Stimulated activated CD8-positive, alpha-beta memory T cell treated with anti-CD3 and anti-CD28 coated beads, Interleukin-2, amount 100 ng/mL, for 48 hours (primary cell): ENCODE data around the gene OR7D2.
"Not testable (repeated sequence)": the region's sequence is repeated elsewhere in the genome, so short reads cannot be mapped to it uniquely, and the experiment has no call there.

ENCODE experiments used
- DNase-seq, 2 donors: peaks; one replicate each; pipeline ENCODE4 v3.0.0-alpha.2; 2020; ENCODE audit warnings: low read depth in 2 of 2

OR7D2 gene

DNA sequence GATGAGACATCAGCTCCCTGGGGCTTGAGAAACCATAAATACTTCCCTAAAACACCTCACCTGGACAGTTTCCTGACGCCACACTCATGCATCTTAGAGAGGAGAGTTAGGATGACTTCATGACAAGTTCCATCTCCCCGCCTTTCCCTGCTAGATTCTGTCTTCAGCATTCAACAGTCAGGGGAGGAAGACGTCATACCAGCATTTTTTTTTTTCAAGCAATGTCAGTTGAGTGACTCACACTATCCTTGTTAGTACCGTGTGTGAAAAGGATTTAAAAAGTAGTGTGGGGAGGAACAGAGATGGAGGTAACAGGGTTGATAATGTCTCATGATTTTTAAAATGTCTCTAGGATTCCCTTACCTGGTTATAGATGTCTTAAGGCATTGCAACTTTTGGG, at the start of gene OR7D2:
TSS of gene OR7D2 (plus strand) at position 79 of the 400 bp plus-strand sequence. CDS start 6,803 bp downstream, outside the sequence.
- DNase-seq, result no peak

DNA sequence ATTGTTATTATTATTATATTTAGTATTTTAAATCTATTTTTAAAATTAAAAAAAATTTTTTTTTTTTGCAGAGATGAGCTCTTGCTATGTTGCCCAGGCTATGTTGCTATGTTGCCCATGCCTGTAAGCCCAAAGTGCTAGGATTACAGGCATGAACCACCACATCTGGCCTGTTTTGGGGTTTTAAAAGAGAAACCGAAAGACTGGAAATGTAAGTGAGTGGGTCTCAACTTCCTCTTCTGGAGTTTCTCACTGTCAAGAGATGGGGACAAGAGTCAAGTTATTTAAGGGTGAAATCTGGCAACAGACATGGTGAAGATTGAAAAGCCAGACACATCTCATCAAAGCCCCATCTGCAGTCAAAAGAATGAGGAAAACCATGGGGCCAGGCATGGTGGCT, 47.8 kb upstream of the OR7D2 start:
- DNase-seq, result no peak

DNA sequence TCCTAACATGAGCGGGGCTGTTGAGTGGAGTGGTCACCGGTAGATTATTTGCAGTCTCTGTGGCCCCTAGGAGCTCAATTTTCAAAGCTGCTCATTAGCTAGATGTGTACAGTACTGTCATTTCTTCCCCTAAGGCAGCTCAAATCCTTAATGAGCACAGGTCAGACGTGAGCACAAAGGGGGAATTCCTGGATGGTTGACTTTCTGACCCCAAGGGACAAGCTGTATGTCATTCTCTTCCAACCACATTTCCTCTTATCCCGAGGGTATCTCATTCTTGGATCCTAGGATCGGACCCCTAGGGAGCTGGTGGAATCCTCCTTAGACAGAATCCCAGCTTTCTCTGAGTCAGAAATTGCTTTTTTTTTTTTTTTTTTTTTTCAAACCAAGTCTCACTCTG, 46.4 kb upstream of the OR7D2 start:
- no peak for DNase-seq

DNA sequence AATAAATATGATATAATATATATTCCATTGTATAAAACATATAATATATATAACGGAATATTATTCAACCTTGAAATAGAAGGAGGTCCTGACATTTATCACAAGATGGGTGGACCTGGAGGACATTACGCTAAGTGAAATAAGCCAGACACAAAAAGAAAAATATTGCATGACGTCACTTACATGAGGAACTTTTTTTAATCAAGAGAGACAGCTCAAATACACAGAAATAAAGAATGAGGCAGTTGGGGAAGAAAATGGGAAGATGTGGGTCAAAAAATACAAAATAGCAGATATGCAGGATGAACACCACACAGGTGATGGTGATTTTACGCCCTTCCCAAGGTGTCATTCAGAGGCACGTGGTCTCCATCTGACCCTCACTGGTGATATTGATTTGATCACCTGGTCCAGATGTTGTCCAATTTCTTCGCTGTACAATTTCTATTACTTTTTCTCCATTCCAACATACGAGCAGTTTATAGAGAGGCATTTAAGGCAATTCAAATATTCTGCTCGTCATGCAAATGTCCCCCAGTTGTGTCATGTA, 39.1 kb upstream of the OR7D2 start:
- no peak for DNase-seq

DNA sequence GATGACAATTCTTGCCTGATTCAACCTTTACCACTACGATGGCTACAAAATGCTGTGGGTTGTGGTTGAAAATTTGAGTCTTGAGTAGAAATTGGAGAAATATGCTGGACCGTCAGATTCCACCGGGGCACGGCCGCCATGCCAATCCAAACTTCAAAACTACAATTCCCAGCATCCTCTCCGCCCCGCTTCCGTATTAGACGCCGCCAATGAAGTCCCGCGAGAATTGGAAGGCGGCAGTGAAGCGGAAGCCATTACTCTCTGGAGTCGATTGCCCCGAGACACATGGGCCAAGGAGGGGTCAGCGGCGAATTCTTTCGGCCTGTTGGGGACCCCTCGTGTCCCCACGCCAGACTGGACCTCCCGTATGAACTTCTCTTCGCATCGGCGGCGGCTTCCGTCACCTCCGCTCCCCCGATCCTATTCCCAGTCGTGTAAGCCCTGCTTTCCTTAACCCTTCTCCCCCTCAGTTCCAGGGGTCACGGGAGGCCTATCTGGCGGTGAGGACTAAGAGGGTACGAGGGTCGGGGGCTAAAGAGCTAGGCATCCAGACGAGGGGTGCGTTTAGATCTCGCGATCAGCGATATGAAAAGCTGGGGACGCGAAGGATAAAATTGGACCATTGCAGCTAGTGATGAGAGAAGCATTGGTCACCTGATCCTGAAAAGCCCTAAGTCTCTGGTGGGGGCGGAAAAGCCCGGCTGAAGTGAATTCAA, 38.5 kb upstream of the OR7D2 start, which contains the start of gene ZNF317:
TSS of gene ZNF317 (plus strand) at position 239 of the 716 bp plus-strand sequence. CDS start 15,620 bp downstream, outside the sequence.
- peak; percentile 76 to 82 for DNase-seq

DNA sequence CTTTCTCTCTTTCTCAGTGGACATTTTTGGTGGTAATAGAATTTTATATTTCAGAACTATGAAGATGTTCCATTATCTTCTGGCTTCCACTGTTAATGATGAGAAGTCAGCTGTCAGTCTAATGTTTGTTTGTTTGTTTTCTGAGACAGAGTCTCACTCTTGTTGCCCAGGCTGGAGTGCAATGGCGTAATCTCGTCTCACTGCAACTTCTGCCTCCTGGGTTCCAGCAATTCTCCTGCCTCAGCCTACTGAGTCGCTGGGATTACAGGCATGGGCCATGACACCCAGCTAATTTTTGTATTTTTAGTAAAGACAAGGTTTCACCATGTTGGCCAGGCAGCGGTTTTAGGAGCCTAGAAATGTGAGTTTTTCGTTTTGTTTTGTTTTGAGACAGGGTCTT, 33.9 kb upstream of the OR7D2 start:
- DNase-seq, result no peak

DNA sequence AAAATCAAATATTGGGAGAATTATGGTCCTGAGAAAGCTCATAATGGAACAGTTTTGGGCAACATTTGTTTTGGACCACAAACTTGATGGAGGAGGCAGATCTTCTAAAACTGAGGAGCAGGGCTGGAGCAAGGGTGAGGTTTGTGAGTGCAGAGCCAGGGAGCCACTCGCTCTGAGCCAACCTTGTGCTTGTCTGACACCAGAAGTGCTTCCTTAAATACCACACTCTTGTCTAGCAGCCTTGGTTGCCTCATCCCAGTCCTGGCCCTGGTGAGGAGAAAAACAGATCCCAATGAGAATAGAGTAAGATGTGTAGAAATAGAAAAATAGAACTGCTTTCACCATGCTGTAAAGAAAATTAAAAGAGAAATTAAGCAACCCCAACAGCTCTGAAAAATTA, 31.9 kb upstream of the OR7D2 start:
- DNase-seq, result no peak

DNA sequence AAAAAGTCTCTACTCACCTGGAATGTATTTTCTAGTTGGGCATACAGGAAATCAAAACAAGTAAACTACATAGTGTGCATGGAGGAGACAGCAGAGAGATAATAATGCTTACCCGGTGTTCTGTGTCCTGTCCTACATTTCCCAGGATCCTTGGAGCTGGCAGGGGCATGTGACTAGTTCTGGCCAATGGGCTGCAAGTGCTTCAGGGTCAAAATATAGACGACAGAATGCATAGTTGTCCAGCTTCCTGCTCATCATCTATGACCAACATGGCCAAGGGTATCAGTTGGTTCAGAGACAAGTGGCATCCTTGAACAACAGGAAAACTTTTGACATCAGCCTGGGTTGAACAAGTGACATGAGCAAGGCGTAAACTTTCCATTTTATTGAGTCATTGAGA, 30.1 kb upstream of the OR7D2 start:
- DNase-seq, result no peak

DNA sequence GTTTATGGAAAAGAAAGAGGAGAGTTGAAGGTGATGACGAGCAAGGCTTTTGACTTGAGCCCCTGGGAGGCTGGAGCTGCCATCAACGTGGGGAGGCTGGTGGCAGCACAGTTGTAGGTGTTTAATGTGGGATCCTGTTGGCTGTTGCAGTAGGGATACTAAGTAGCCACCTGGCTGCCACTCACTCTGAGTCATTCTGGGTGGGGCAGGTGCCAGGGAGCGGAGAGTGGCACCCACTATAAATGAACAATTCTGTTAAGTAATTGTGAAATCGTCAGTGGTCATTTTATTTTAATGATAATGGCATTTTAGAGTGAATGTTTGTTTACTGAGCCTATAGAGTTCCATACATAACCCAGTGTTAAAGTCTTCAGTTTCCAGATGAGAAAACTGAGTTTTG, 28.8 kb upstream of the OR7D2 start:
- no peak for DNase-seq

DNA sequence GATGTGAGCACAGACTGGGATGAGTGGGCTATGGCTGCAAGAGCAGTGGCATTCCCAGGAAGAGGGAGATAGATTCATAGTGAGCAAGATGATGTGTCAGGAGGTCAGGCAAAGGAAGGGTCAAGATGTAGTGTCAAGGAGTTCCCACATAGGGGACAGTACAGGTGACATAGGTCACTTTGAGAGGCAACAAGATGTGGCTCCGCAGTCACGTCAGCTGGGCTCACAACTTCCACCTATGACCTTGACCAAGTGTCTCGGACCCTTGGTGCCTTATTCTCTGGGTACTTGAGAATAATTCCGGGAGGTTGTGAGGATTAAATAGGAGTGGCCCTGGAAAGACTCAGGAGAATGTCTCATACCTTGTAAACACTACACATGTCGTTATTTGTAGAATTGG, 28.1 kb upstream of the OR7D2 start:
- DNase-seq, result no peak

DNA sequence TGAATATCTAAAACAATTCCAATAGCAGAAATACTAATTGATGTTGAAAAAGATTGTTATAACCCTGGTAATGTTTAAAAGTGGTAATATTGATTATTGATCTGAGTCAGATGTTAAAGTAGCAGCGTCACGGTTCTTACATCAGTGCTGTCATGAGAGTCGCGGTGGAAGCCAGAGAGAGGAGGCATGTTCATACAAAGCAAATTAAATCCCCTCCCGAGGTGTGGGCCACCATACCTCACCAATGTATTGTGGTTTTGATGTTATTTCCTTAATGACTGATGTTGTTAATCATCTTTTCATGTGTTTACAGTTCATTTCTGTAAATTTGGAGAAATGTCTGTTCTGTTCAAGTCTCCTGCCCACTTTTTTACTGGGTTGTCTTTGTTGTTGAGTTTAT, 27.4 kb upstream of the OR7D2 start:
- DNase-seq, result no peak

DNA sequence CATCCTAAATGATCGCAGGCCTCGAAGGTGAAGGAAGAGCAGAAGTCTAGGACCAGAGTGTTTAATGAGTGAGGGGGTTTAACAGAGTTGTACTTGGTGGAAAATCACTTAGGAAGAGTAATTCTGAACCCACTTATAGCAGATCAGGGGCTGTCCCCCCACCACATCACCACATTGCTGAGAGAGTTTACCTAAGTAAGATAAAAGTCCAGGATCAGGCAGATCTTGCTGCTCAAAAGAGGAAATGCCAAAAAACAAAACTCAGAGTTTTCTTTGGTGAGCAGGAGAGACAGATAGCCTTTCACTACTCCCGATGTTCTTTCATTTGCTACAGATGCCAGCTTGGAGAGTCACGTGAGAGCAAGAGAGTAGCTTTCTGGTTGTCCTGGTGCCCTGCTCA, 23.2 kb upstream of the OR7D2 start:
- no peak for DNase-seq

DNA sequence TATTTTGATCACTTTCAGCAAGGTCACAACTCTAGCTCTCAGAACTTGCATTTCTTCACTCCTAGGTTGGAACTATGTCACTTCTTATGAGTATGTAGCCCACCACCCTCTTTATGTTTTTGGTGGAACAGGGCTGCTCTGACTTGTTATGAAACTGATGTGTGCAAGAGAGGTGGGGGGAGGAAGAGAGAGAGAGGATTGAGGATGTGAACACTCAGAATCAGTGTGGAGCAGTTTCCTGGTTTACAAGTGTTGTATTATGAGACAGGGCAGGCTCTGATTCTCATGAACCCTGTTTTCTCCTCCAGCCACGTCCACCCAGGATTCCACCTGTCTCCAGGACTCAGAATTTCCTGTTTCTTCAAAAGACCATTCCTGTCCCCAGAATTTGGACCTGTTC, 22.5 kb upstream of the OR7D2 start:
- no peak for DNase-seq

DNA sequence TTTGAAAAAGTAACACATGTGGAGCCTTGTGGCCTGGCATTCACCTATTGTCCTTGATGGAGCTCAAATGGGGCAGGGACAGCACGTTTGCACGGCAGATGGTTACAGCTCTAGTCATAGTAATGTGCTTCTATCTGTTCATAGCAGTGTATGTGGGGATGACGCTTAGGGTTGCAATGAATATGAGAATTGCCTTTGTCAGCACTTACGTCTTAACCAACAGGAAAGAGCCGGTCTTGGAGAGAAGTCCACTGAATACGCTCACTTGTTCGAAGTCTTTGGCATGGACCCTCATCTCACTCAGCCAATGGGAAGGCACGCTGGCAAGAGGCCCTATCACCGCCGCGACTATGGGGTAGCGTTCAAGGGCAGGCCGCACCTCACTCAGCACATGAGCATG, 18.9 kb upstream of the OR7D2 start:
- DNase-seq, result no peak

DNA sequence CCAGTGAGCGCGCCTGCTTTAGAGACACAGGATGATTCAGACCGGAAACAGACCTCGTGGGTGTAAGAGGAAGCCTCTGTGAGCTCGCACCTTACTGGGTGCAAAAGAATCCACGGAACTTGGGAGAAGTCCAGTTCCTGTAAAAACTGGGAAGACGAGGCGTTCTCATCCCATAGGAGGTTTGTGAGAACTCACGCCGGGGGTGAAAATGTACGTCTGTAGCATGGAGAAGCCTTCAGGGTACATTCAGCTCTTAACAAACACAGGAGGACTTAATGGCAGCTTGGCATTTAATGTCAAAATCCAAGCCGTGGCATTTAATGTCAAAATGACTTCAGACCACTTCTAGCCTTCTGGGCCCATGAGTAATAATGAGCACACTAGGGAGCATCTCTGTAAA, 17.4 kb upstream of the OR7D2 start:
- DNase-seq, result no peak

DNA sequence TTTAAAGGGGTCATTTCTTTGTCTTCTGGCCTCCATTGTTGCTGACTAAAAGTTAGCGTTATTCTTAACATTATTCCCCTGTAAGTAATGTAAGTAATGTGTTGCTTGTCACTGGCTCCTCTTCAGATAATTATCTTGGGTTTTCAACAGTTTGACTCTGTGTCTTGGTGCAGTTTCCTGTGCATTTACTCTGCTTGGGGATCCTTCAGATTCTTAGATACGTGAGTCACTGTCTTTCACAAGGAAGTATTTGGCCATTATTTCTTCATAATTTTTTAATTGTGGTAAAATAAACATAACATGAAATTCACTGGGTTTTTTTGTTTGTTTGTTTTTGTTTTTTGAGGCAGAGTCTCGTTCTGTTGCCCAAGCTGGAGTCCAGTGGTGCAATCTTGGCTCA, 13.5 kb upstream of the OR7D2 start:
- no peak for DNase-seq

DNA sequence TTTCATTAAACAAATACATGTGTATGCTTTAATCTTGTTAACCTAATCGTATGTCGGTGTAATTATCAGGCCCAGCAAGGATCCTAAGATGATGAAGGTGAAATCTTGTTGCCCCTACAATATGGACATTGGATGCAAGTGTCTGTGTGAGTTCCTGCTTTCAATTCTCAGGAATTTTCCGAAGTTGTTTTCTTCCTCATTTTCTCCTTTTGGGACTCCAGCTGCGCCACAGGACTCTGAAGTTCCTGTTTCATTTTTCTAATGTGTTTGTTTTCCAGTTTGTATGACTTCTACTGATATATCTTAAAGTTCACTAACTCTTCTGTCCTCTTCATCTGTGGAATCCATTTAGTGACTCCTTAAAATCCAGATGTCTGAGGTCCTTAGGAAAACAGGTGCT, 11.9 kb upstream of the OR7D2 start:
- DNase-seq, result no peak

DNA sequence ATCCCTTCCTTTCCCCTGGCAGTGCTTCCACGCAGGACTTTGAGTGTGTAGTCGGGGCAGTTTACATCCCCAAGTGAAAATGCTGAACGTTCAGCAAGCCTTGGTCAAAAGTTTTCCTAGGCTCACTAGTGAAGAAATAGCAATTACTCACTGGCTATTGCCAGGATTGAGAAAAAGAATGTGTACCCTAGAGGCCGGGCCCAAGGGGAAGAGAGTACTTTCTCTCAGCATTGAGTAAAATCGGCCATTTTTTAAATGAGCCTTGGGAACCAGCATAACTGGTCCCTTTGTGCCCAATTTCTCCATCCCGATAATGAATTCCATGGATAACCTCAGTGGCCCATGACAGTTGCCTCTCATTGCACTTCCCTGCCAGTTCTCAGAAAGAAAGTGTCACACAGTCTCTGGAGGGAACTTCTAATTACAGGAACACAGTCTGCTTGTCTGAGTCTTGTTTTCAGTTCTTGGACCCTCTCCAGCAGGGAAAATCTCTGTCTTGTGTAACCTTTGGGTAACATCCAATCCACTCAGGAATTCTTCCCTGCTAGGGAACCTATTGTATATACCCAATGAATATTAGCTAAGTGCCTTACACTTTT, 7.3 kb upstream of the OR7D2 start:
- no peak for DNase-seq

DNA sequence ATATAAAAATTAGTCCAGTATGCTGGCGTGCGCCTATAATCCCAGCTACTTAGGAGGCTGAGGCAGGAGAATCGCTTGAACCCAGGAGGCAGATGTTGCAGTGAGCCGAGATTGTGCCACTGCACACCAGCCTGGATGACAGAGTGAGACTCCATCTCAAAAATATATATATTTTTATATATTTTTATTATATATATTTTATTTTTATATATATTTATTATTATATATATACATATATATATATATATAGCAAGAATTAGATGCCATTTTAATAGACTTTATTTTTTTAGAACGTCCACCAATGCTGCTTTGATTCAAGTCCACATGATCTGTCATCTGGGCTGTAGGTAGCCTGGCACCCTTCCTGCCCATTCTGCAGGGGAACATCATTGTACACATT, 3.5 kb upstream of the OR7D2 start:
- DNase-seq, result no peak

DNA sequence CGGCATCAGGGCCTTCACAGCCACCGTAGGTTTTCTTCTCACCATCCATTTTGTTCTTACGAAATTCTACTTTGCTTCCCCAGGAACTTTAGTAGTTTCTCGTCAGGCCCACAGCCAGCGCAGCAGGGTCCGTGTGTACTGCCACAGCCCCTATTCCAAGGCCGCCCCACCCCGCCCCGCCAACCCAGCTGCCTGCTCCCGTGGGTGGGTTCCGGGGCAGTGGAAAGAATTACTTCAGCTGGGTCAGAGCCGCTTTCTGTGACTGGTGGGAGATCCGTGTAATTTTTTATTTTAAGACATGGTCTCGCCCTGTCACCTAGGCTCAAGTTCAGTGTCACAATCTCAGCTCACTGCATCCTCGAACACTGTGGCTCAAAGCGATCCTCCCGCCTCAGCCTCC, 4.2 kb downstream of the OR7D2 start:
- DNase-seq, result no peak

DNA sequence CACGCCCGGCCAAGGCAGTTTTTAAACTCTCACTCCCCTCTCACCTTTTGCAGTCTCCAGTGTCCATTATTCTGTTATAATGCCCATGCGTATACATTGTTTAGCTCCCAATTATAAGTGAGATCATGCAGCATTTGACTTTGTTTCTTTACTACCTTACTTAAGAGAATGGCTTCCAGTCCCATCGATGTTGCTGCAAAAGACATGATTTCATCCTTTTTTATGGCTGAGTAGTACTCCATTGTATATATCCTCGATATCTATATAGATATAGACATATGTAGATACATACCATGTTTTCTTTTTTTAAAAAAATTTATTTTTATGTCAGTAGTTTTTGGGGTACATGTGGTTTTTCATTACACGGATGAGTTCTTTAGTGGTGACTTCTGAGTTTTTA, 8.4 kb downstream of the OR7D2 start:
- no peak for DNase-seq

DNA sequence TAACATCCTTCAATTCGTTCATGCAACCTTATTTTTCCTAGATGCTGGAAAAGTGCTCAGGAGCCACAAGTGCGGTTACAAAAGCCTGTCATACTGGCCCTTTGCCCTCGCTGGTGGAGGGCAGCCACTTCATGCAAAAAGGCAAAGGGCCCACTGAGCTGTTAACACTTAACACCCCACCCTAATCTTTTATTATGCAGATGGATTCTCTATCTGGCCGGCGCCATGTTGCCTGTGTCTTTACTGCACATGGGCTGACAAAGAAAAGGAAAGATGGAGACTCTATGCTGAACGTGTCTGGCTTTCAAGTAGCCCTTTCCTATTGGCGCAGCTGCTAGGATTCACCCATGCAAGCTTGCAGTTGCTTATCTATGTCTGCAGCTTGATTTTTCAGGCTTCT, 10.8 kb downstream of the OR7D2 start:
- DNase-seq, result no peak

DNA sequence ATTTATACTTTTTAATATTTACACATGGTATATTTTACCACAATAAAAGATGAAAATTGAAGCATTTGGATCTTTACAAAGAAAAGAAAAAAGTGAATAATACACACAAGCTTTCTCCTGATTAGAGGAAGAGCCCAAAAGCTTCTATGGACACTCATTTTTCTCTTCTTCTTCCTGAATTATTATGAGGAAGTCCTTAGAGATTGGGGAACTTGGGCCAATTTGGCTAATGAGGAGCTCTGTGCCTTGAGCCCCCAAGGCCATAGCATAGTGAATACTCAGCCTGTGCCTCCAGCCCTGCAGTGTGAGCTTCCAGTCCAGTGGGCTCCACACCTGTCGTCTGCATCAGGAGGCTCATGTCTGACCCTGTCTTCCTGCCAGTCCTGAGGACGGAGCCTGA, 19.3 kb downstream of the OR7D2 start:
- DNase-seq, result not testable (repeated sequence)
